ENCODE data around the gene MTERF4. TPM values are rescaled to one million over a fixed set of nuclear protein-coding genes. Genes with fewer than 3 reads are reported as not detected.

Gene MTERF4
- total RNA-seq, 1 donor from 2014 or later = 63.5 TPM

GRCh38 chr2:241088791-241089732 is 13.0 kb downstream of the MTERF4 start:
- peaks cover 22% of the 10 kb centered on the region for H3K36me3 Mint-ChIP-seq (ENCODE audit: unreplicated experiment)
- no peak for TF ChIP-seq CTCF (IDR thresholded peaks at IDR 0.05; ENCODE audit: partially characterized antibody, unreplicated experiment)
- DNase-seq = no peak
- H3K27ac Mint-ChIP-seq (ENCODE audit: unreplicated experiment) = no peak overlapping the region
- H3K4me1 Mint-ChIP-seq (ENCODE audit: low read depth, unreplicated experiment) = peaks cover 25% of the 10 kb centered on the region
- peaks cover 4% of the 10 kb centered on the region for H3K27me3 Mint-ChIP-seq (ENCODE audit: unreplicated experiment)
- peaks cover 9% of the 10 kb centered on the region for H3K9me3 Mint-ChIP-seq (ENCODE audit: unreplicated experiment)
- H3K4me3 Mint-ChIP-seq (ENCODE audit: unreplicated experiment) = no peak overlapping the region

GRCh38 chr2:241088376-241088775 is 13.7 kb downstream of the MTERF4 start:
- DNase-seq = no peak
- Mint-ChIP-seq H3K4me1 (ENCODE audit: low read depth, unreplicated experiment) (peaks cover 25% of the 10 kb centered on the region), H3K4me3 (ENCODE audit: unreplicated experiment) (no peak overlapping the region), H3K36me3 (ENCODE audit: unreplicated experiment) (peaks cover 22% of the 10 kb centered on the region), H3K9me3 (ENCODE audit: unreplicated experiment) (peaks cover 9% of the 10 kb centered on the region), H3K27ac (ENCODE audit: unreplicated experiment) (no peak overlapping the region), H3K27me3 (ENCODE audit: unreplicated experiment) (peaks cover 4% of the 10 kb centered on the region)
- no peak for TF ChIP-seq CTCF (IDR thresholded peaks at IDR 0.05; ENCODE audit: partially characterized antibody, unreplicated experiment)

GRCh38 chr2:241087420-241088268 is 14.4 kb downstream of the MTERF4 start:
- peaks cover 22% of the 10 kb centered on the region for H3K36me3 Mint-ChIP-seq (ENCODE audit: unreplicated experiment)
- H3K9me3 Mint-ChIP-seq (ENCODE audit: unreplicated experiment) = peaks cover 13% of the 10 kb centered on the region
- H3K27ac Mint-ChIP-seq (ENCODE audit: unreplicated experiment) = no peak overlapping the region
- DNase-seq = no peak
- H3K27me3 Mint-ChIP-seq (ENCODE audit: unreplicated experiment) = peaks cover 4% of the 10 kb centered on the region
- peaks cover 26% of the 10 kb centered on the region for H3K4me1 Mint-ChIP-seq (ENCODE audit: low read depth, unreplicated experiment)
- no peak overlapping the region for H3K4me3 Mint-ChIP-seq (ENCODE audit: unreplicated experiment)
- no peak for TF ChIP-seq CTCF (IDR thresholded peaks at IDR 0.05; ENCODE audit: partially characterized antibody, unreplicated experiment)

GRCh38 chr2:241084856-241085444 is 17.1 kb downstream of the MTERF4 start:
- DNase-seq = no peak
- no peak overlapping the region for H3K27ac Mint-ChIP-seq (ENCODE audit: unreplicated experiment)
- H3K36me3 Mint-ChIP-seq (ENCODE audit: unreplicated experiment) = peaks cover 22% of the 10 kb centered on the region
- no peak overlapping the region for H3K4me3 Mint-ChIP-seq (ENCODE audit: unreplicated experiment)
- peaks cover 6% of the 10 kb centered on the region for H3K27me3 Mint-ChIP-seq (ENCODE audit: unreplicated experiment)
- H3K9me3 Mint-ChIP-seq (ENCODE audit: unreplicated experiment) = peaks cover 7% of the 10 kb centered on the region
- H3K4me1 Mint-ChIP-seq (ENCODE audit: low read depth, unreplicated experiment) = peaks cover 12% of the 10 kb centered on the region
- TF ChIP-seq CTCF (IDR thresholded peaks at IDR 0.05; ENCODE audit: partially characterized antibody, unreplicated experiment) = no peak
